HG03095 (cell line): ENCODE measurements around the gene LRP5.
A peak's percentile ranks its signal among the peaks of the same experiment; 100 is the strongest.

Experiments used
- ATAC-seq: cut with Tn5 transposase; IDR thresholded peaks from one replicate; pipeline ENCODE4 v1.9.1; 2021; ENCODE audit warnings: moderate library complexity; ENCODE audit not compliant: unreplicated experiment

LRP5 gene

GRCh38 chr11:68312117-68312779, at the start of gene LRP5:
LRP5 (plus strand) TSS chr11:68312591; CDS start chr11:68312715, 124 bp downstream.
- ATAC-seq, result no peak

- ATAC-seq, result no peak
Measured at GRCh38 chr11:68263444-68264035, 48.9 kb upstream of the LRP5 start.

- ATAC-seq, result no peak
Measured at GRCh38 chr11:68264244-68264643, 48.1 kb upstream of the LRP5 start.

- ATAC-seq, result no peak
Measured at GRCh38 chr11:68264741-68265540, 47.5 kb upstream of the LRP5 start.

- no peak for ATAC-seq
Measured at GRCh38 chr11:68266121-68266891, 46.1 kb upstream of the LRP5 start.

- ATAC-seq, result no peak
Measured at GRCh38 chr11:68266936-68267880, 45.2 kb upstream of the LRP5 start.

- no peak for ATAC-seq
Measured at GRCh38 chr11:68267881-68268240, 44.5 kb upstream of the LRP5 start.

GRCh38 chr11:68269414-68270081, 42.8 kb upstream of the LRP5 start:
- no peak for ATAC-seq

GRCh38 chr11:68270196-68271022, 42.0 kb upstream of the LRP5 start:
- ATAC-seq, result no peak

- no peak for ATAC-seq
Measured at GRCh38 chr11:68271023-68271780, 41.2 kb upstream of the LRP5 start.

GRCh38 chr11:68271781-68272608, 40.4 kb upstream of the LRP5 start, which contains the start of gene C11orf24:
C11orf24 (minus strand) TSS chr11:68271973; CDS start chr11:68263767, 8,206 bp downstream.
- ATAC-seq, result peak; percentile 59

GRCh38 chr11:68273026-68273738, 39.2 kb upstream of the LRP5 start:
- no peak for ATAC-seq

- ATAC-seq, result no peak
Measured at GRCh38 chr11:68274306-68274705, 38.1 kb upstream of the LRP5 start.

GRCh38 chr11:68275721-68276507, 36.5 kb upstream of the LRP5 start:
- no peak for ATAC-seq

- ATAC-seq, result no peak
Measured at GRCh38 chr11:68276861-68277260, 35.5 kb upstream of the LRP5 start.

- no peak for ATAC-seq
Measured at GRCh38 chr11:68279676-68280075, 32.7 kb upstream of the LRP5 start.
